Hepatocyte (in vitro differentiated cells): Measurements from ENCODE around the gene FERMT2. TPM values are rescaled to one million over a fixed set of nuclear protein-coding genes. Genes with fewer than 3 reads are reported as not detected.
A peak's percentile ranks its signal among the peaks of the same experiment; 100 is the strongest.

Experiments
- DNase-seq: peaks from one replicate; pipeline ENCODE4 v3.0.0-alpha.2; 2016; ENCODE audit warnings: low spot score
- H2AFZ ChIP-seq: fragments of 200-600 bp; sonication (generic); 2 replicates; pipeline ENCODE4 v1.6.0; 2016; ENCODE audit warnings: antibody characterized with exemption, mild to moderate bottlenecking
- H3K27ac ChIP-seq: fragments of 200-600 bp; sonication (generic); 2 replicates; pipeline ENCODE4 v1.5.1; 2016; ENCODE audit warnings: mild to moderate bottlenecking
- H3K27me3 ChIP-seq: fragments of 200-600 bp; sonication (generic); 2 replicates; pipeline ENCODE4 v1.6.1; 2016
- H3K36me3 ChIP-seq: fragments of 200-600 bp; sonication (generic); replicated peaks from 2 replicates; pipeline ENCODE4 v1.5.1; 2016; ENCODE audit warnings: low read depth; ENCODE audit not compliant: insufficient read depth
- H3K4me1 ChIP-seq: fragments of 200-600 bp; sonication (generic); 2 replicates; pipeline ENCODE4 v1.5.1; 2016; ENCODE audit warnings: mild to moderate bottlenecking, moderate library complexity; ENCODE audit not compliant: insufficient read depth
- H3K4me2 ChIP-seq: fragments of 200-600 bp; sonication (generic); 2 replicates; pipeline ENCODE4 v1.6.0; 2016
- H3K4me3 ChIP-seq: fragments of 200-600 bp; sonication (generic); 2 replicates; pipeline ENCODE4 v1.5.1; 2016; ENCODE audit warnings: mild to moderate bottlenecking
- H3K79me2 ChIP-seq: fragments of 200-600 bp; sonication (generic); 2 replicates; pipeline ENCODE4 v1.6.0; 2017; ENCODE audit warnings: mild to moderate bottlenecking
- H3K9me2 ChIP-seq: fragments of 200-600 bp; sonication (generic); replicated peaks from 2 replicates; pipeline ENCODE4 v1.6.0; 2017; ENCODE audit warnings: mild to moderate bottlenecking; ENCODE audit not compliant: insufficient read depth
- H3K9me3 ChIP-seq: fragments of 200-600 bp; sonication (generic); 2 replicates; pipeline ENCODE4 v1.5.1; 2016; ENCODE audit warnings: low read depth, mild to moderate bottlenecking
- H4K20me1 ChIP-seq: fragments of 200-600 bp; sonication (generic); 2 replicates; pipeline ENCODE4 v1.6.0; 2016; ENCODE audit warnings: mild to moderate bottlenecking; ENCODE audit not compliant: insufficient read depth, poor library complexity, severe bottlenecking
- CTCF ChIP-seq: fragments of 200-600 bp; sonication (generic); IDR thresholded peaks from 2 replicates; pipeline ENCODE4 v1.5.1; 2016; ENCODE audit warnings: antibody characterized with exemption, mild to moderate bottlenecking; ENCODE audit not compliant: poor library complexity
- EZH2 ChIP-seq: fragments of 200-600 bp; sonication (generic); IDR thresholded peaks from 2 replicates; pipeline ENCODE4 v1.6.1; 2016; ENCODE audit warnings: antibody characterized with exemption, mild to moderate bottlenecking, borderline replicate concordance
- EZH2phosphoT487 ChIP-seq: fragments of 200-600 bp; sonication (generic); IDR thresholded peaks from one replicate; pipeline ENCODE4 v1.6.1; 2018; ENCODE audit warnings: antibody characterized with exemption, mild to moderate bottlenecking, low read depth, moderate library complexity; ENCODE audit not compliant: unreplicated experiment, severe bottlenecking
- WGBS: methylation state at CpG from one replicate; pipeline ENCODE4 v1.1.6; 2016; ENCODE audit warnings: low lambda C conversion rate; ENCODE audit errors: missing lambda C conversion rate; 5-methylcytosine and 5-hydroxymethylcytosine counted together
- polyA plus RNA-seq: library from polyadenylated mRNA; unstranded; fragments of >200 nt; fragmentation: Nextera tagmentation; extraction: Ambion mirVana; gene quantifications from 2 replicates; pipeline ENCODE4 v1.2.1, GENCODE V29; 2016
- total RNA-seq: library from RNA; depleted of rRNA; stranded (reverse); fragments of >200 nt; gene quantifications from 2 replicates; pipeline ENCODE4 v1.2.3, GENCODE V29; 2014

FERMT2 gene
- total and polyA plus RNA-seq, 2 experiments from 2014 or later: 38.6 to 95.4 TPM

DNA sequence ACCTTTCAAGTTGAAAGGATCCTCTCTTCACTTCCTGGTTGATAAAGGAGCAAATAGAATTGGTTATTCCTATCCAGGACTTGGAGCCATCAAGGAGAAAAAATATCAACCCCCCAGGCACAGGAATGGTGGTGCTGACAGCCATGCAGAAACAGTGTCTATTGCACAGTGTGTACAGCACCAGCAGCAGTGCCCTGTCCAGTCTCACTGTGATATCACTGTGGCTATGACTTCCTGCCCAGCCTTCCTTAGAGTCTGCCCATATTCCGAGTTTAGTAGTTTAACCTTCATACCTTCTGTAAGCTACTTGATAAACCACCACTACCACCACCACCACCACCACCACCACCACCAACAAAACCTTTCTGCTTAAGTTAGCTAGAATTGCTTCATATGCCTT lies 45.1 kb upstream of the FERMT2 start:
- Histone ChIP-seq H3K27ac (no peak overlapping the region), H3K36me3 (no peaks in the 10 kb centered on the region), H3K9me2 (no peaks in the 10 kb centered on the region), H3K27me3 (no peaks in the 10 kb centered on the region), H3K4me2 (no peak overlapping the region), H4K20me1 (no peaks in the 10 kb centered on the region), H2AFZ (no peak overlapping the region), H3K79me2 (no peaks in the 10 kb centered on the region), H3K9me3 (no peaks in the 10 kb centered on the region), H3K4me1 (no peaks in the 10 kb centered on the region), H3K4me3 (no peak overlapping the region)
- 86% methylated on average over 1 of the region's 1 CpG for WGBS
- DNase-seq: no peak
- no peak for TF ChIP-seq EZH2phosphoT487
- TF ChIP-seq CTCF: no peak
- TF ChIP-seq EZH2: no peak

DNA sequence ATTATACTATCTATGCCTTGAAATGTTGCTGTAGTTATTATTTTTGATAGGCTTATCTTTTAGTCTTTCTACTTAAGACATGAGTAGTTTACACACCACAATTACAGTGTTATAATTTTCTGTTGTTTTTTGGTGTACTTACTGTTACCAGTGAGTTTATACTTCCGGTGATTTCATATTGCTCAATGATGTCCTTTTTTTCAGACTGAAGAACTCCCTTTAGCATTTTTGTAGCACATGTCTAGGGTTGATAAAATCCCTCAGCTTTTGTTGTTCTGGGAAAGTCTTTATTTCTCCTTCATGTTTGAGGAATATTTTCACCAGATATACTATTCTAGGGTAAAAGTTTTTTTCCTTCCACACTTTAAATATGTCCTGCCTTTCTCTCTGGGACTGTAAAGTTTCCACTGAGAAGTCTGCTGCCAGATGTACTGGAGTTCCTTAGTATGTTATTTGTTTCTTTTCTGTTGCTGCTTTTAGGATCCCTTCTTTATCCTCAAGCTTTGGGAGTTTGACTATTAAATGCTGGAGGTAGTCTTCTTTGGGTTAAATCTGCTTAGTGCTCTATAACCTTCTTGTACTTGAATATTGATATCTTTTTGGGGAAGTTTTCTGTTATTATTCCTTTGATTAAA lies 41.5 kb upstream of the FERMT2 start:
- TF ChIP-seq CTCF: no peak
- TF ChIP-seq EZH2phosphoT487: no peak
- TF ChIP-seq EZH2: no peak
- Histone ChIP-seq H3K9me3 (no peaks in the 10 kb centered on the region), H3K4me1 (no peaks in the 10 kb centered on the region), H3K9me2 (no peaks in the 10 kb centered on the region), H3K36me3 (no peaks in the 10 kb centered on the region), H3K4me3 (no peak overlapping the region), H3K27ac (peak overlapping the region; percentile 1), H3K27me3 (no peaks in the 10 kb centered on the region), H3K79me2 (no peaks in the 10 kb centered on the region), H2AFZ (no peak overlapping the region), H3K4me2 (no peak overlapping the region), H4K20me1 (no peaks in the 10 kb centered on the region)
- WGBS: 81% methylated on average over 1 of the region's 1 CpG
- DNase-seq: no peak

GRCh38 chr14:52988139-52988538 lies 37.3 kb upstream of the FERMT2 start:
- Histone ChIP-seq H3K9me2 (no peaks in the 10 kb centered on the region), H3K36me3 (no peaks in the 10 kb centered on the region), H2AFZ (no peak overlapping the region), H3K9me3 (no peaks in the 10 kb centered on the region), H3K4me1 (no peaks in the 10 kb centered on the region), H3K27me3 (no peaks in the 10 kb centered on the region), H3K4me3 (no peak overlapping the region), H4K20me1 (no peaks in the 10 kb centered on the region), H3K4me2 (no peak overlapping the region), H3K27ac (no peak overlapping the region), H3K79me2 (no peaks in the 10 kb centered on the region)
- no peak for TF ChIP-seq EZH2
- no peak for TF ChIP-seq EZH2phosphoT487
- TF ChIP-seq CTCF: no peak
- DNase-seq: no peak

DNA sequence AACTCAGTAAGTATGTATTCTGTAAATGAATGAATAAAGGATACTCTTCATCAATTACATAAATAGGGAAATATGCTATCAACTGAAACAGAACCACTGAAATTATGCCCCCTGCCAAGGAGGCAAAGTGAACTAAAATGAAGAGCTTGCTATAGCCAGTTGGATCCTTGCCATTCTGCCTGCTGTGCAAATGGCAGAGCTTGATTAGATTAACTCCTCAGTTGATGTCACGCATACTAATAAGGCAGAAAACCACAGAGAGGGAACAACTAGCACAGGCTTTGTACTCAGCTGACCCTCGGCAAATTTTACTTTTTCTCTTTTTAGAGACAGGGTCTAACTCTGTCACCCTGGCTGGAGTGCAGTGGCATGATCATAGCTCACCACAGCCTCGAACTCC lies 36.7 kb upstream of the FERMT2 start:
- H3K9me2 ChIP-seq: no peaks in the 10 kb centered on the region
- H3K4me3 ChIP-seq: no peak overlapping the region
- H3K9me3 ChIP-seq: no peaks in the 10 kb centered on the region
- no peaks in the 10 kb centered on the region for H4K20me1 ChIP-seq
- WGBS: 79% methylated on average over 3 of the region's 3 CpGs
- H2AFZ ChIP-seq: no peak overlapping the region
- H3K4me2 ChIP-seq: no peak overlapping the region
- H3K4me1 ChIP-seq: no peaks in the 10 kb centered on the region
- DNase-seq: no peak
- H3K79me2 ChIP-seq: no peaks in the 10 kb centered on the region
- no peak overlapping the region for H3K27ac ChIP-seq
- TF ChIP-seq EZH2 (no peak), CTCF (no peak), EZH2phosphoT487 (no peak)
- H3K27me3 ChIP-seq: no peaks in the 10 kb centered on the region
- H3K36me3 ChIP-seq: no peaks in the 10 kb centered on the region
